ENCODE results near the gene ZNF513. TPM values are rescaled to one million over a fixed set of nuclear protein-coding genes. Genes with fewer than 3 reads are reported as not detected.

ZNF513 gene
- total and polyA plus RNA-seq, 2 experiments from 2014 or later = 20.6 to 26.1 TPM

- no peak for TF ChIP-seq EZH2phosphoT487 (IDR thresholded peaks at IDR 0.05; ENCODE audit: low read depth, severe bottlenecking, unreplicated experiment)
- TF ChIP-seq EZH2 (IDR thresholded peaks at IDR 0.05; ENCODE audit: borderline replicate concordance) = no peak
- no peak for TF ChIP-seq CTCF (IDR thresholded peaks at IDR 0.05; ENCODE audit: poor library complexity)
- Histone ChIP-seq H3K9me2 (replicated peaks; ENCODE audit: insufficient read depth) (no peaks in the 10 kb centered on the region), H3K79me2 (peaks cover 54% of the 10 kb centered on the region), H3K27ac (no peak overlapping the region), H3K27me3 (no peaks in the 10 kb centered on the region), H3K36me3 (replicated peaks; ENCODE audit: insufficient read depth, low read depth) (peaks cover 5% of the 10 kb centered on the region), H3K9me3 (ENCODE audit: low read depth) (no peaks in the 10 kb centered on the region), H3K4me2 (no peak overlapping the region), H3K4me3 (no peak overlapping the region), H3K4me1 (ENCODE audit: insufficient read depth) (peaks cover 22% of the 10 kb centered on the region), H4K20me1 (ENCODE audit: insufficient read depth, poor library complexity, severe bottlenecking) (no peaks in the 10 kb centered on the region), H2AFZ (no peak overlapping the region)
- 97% methylated on average over 18 of the region's 18 CpGs for WGBS (ENCODE audit: low lambda C conversion rate, missing lambda C conversion rate)
- no peak for DNase-seq (ENCODE audit: low spot score)
Measured at GRCh38 chr2:27377618-27378095, 2.9 kb downstream of the ZNF513 start.

DNA sequence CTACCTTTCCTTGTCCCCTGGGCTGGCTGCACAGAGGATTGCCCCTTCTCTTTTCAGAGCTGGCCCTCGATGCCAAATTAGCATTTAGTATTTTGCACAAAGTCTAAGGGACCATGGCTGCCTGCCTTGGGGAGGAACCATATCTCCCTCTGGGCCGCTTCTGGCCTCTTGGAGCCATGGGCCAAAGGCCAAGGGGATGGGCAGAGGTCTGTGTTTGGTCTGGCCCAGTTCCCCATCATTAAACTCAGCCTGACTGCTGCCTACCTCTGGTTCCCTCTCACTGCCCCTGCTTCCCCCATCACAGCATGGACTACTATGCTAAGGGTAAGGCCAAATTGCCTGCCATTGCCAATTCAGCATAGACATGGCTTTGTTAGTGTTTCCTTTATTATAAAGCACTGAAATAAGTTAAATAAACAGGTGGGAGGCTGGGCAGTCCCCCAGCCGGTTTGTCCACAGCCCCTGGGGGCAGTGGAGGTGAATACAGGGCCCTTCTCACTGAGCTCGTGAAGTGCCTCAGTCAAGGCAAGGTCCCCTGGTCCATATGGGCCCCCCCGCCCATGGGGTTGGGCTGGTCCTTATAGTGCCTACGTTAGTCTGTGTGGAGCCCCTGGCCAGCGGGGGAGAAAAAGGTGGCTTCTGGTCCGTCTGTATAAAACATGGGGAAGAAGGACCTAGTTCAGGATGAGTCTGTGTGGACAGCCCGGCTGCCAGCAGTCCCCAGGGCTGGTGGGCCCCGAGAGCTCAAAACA is 3.5 kb downstream of the ZNF513 start:
- no peak for DNase-seq (ENCODE audit: low spot score)
- Histone ChIP-seq H4K20me1 (ENCODE audit: insufficient read depth, poor library complexity, severe bottlenecking) (peaks cover 2% of the 10 kb centered on the region), H3K9me3 (ENCODE audit: low read depth) (no peaks in the 10 kb centered on the region), H3K79me2 (peaks cover 61% of the 10 kb centered on the region), H3K36me3 (replicated peaks; ENCODE audit: insufficient read depth, low read depth) (peaks cover 5% of the 10 kb centered on the region), H3K4me2 (no peak overlapping the region), H3K27me3 (no peaks in the 10 kb centered on the region), H3K4me1 (ENCODE audit: insufficient read depth) (peaks cover 28% of the 10 kb centered on the region), H3K4me3 (no peak overlapping the region), H3K9me2 (replicated peaks; ENCODE audit: insufficient read depth) (no peaks in the 10 kb centered on the region), H2AFZ (no peak overlapping the region), H3K27ac (no peak overlapping the region)
- TF ChIP-seq CTCF (IDR thresholded peaks at IDR 0.05; ENCODE audit: poor library complexity) = no peak
- 85% methylated on average over 10 of the region's 10 CpGs for WGBS (ENCODE audit: low lambda C conversion rate, missing lambda C conversion rate)

DNA sequence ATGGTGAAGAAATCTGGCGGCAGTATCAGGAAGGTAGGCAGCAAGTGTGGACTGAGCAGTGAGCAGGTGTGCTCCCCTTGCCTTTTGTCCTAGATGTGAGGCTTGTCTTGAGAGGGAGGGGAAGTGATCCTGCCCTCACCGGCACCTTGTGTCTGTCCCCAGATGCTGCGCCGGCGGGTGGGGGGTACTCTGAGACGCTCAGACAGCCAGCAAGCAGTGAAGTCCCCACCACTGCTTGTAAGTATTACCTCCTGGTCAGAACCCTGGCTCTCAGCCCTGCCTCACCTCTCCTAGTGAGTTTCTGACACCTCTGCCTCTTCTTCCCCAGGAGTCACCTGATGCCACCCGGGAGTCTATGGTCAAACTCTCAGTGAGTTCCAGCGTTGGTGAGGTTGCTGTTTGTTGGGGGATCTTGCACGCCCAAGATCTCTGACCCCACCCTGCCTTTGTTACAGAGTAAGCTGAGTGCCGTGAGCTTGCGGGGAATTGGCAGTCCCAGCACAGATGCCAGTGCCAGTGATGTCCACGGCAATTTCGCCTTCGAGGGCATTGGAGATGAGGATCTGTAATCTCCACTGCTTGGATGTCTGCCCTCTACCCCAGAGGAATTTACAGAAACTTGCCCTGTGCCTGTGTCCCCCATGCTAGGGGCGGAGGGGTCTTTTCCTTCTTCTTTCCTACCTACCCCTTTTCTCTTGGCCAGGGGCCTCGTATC is 4.2 kb downstream of the ZNF513 start:
- Histone ChIP-seq H2AFZ (no peak overlapping the region), H3K4me2 (no peak overlapping the region), H3K79me2 (peaks cover 68% of the 10 kb centered on the region), H3K9me3 (ENCODE audit: low read depth) (no peaks in the 10 kb centered on the region), H3K27me3 (no peaks in the 10 kb centered on the region), H3K4me3 (no peak overlapping the region), H4K20me1 (ENCODE audit: insufficient read depth, poor library complexity, severe bottlenecking) (peaks cover 5% of the 10 kb centered on the region), H3K36me3 (replicated peaks; ENCODE audit: insufficient read depth, low read depth) (peaks cover 5% of the 10 kb centered on the region), H3K27ac (no peak overlapping the region), H3K4me1 (ENCODE audit: insufficient read depth) (peaks cover 34% of the 10 kb centered on the region), H3K9me2 (replicated peaks; ENCODE audit: insufficient read depth) (no peaks in the 10 kb centered on the region)
- 94% methylated on average over 15 of the region's 16 CpGs for WGBS (ENCODE audit: low lambda C conversion rate, missing lambda C conversion rate)
- DNase-seq (ENCODE audit: low spot score) = no peak
- TF ChIP-seq CTCF (IDR thresholded peaks at IDR 0.05; ENCODE audit: poor library complexity) (no peak), EZH2 (IDR thresholded peaks at IDR 0.05; ENCODE audit: borderline replicate concordance) (no peak), EZH2phosphoT487 (IDR thresholded peaks at IDR 0.05; ENCODE audit: low read depth, severe bottlenecking, unreplicated experiment) (no peak)

Data from hepatocyte (in vitro differentiated cells).